ENCODE measurements around the gene DOCK10.

DNA sequence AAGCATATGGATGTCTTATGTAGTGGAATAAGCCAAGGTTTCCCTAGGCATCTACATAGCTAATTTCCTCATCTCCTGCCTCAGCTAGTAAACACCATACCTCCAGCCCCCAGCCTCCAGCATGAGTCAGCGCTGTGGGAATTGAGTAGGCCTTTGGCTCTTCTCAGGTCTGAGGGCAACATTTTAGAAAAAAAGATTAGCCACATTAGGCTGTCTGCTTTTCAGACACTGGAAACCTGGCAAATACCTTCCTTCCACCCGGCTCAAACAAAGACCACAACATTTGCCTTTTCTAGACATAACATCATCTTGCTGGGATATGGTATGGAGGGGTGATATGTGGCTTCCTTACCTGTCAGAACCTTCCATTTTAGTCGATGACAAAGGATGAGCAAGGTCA is 320.0 kb downstream of the DOCK10 start:
- TF ChIP-seq POLR2A (IDR thresholded peaks at IDR 0.05; ENCODE audit: low read length) (no peak), GATA1 (IDR thresholded peaks at IDR 0.05; ENCODE audit: low read depth, low read length) (no peak)

Data from erythroblast (primary cell).